Progenitor cell of endocrine pancreas (in vitro differentiated cells): Measurements from ENCODE around the gene DOP1A. TPM values are rescaled to one million over a fixed set of nuclear protein-coding genes. Genes with fewer than 3 reads are reported as not detected.

Experiments used
- DNase-seq: peaks from one replicate; pipeline ENCODE4 v3.0.0; 2021; ENCODE audit warnings: low spot score; ENCODE audit not compliant: unreplicated experiment
- H3K27ac Mint-ChIP-seq: 2 replicates; pipeline ENCODE4 v1.8.0; 2021; ENCODE audit warnings: mild to moderate bottlenecking, moderate library complexity, mixed read lengths
- H3K27me3 Mint-ChIP-seq: 2 replicates; pipeline ENCODE4 v1.8.0; 2021; ENCODE audit warnings: mixed read lengths
- H3K36me3 Mint-ChIP-seq: 2 replicates; pipeline ENCODE4 v1.8.0; 2022; ENCODE audit warnings: mixed read lengths; ENCODE audit not compliant: insufficient read depth
- H3K4me1 Mint-ChIP-seq: 2 replicates; pipeline ENCODE4 v1.8.0; 2021; ENCODE audit warnings: low read depth, mixed read lengths
- H3K4me3 Mint-ChIP-seq: 2 replicates; pipeline ENCODE4 v1.8.0; 2021; ENCODE audit warnings: low read depth, mild to moderate bottlenecking, moderate library complexity, mixed read lengths
- H3K9me3 Mint-ChIP-seq: 2 replicates; pipeline ENCODE4 v1.8.0; 2021; ENCODE audit warnings: low read depth, mixed read lengths
- CTCF ChIP-seq: fragments of 200-600 bp; sonication (generic); IDR thresholded peaks from one replicate; pipeline ENCODE4 v1.5.0; 2021; ENCODE audit warnings: antibody characterized with exemption, mild to moderate bottlenecking; ENCODE audit not compliant: unreplicated experiment
- total RNA-seq: library from RNA; stranded (reverse); gene quantifications from 2 replicates; pipeline ENCODE4 v1.2.1, GENCODE V29; 2021

The DOP1A gene
- total RNA-seq, 1 donor from 2014 or later = 47.1 TPM

GRCh38 chr6:83097675-83098074, 30.2 kb downstream of the DOP1A start:
- Mint-ChIP-seq H3K27ac (no peak overlapping the region), H3K9me3 (peaks cover 8% of the 10 kb centered on the region), H3K27me3 (no peaks in the 10 kb centered on the region), H3K4me3 (no peak overlapping the region), H3K4me1 (no peaks in the 10 kb centered on the region), H3K36me3 (peaks cover 16% of the 10 kb centered on the region)
- DNase-seq = no peak
- TF ChIP-seq CTCF = no peak

GRCh38 chr6:83098589-83098988, 31.1 kb downstream of the DOP1A start:
- no peak for DNase-seq
- Mint-ChIP-seq H3K9me3 (peaks cover 11% of the 10 kb centered on the region), H3K27ac (no peak overlapping the region), H3K4me3 (no peak overlapping the region), H3K27me3 (no peaks in the 10 kb centered on the region), H3K36me3 (peaks cover 21% of the 10 kb centered on the region), H3K4me1 (no peaks in the 10 kb centered on the region)
- no peak for TF ChIP-seq CTCF

- Mint-ChIP-seq H3K9me3 (peaks cover 15% of the 10 kb centered on the region), H3K4me1 (no peaks in the 10 kb centered on the region), H3K27ac (no peak overlapping the region), H3K27me3 (no peaks in the 10 kb centered on the region), H3K4me3 (no peak overlapping the region), H3K36me3 (peaks cover 31% of the 10 kb centered on the region)
- no peak for TF ChIP-seq CTCF
- no peak for DNase-seq
Measured at GRCh38 chr6:83108378-83108777, 40.9 kb downstream of the DOP1A start.

GRCh38 chr6:83113258-83113657, 45.8 kb downstream of the DOP1A start:
- Mint-ChIP-seq H3K27ac (no peak overlapping the region), H3K36me3 (peaks cover 14% of the 10 kb centered on the region)

GRCh38 chr6:83114164-83114563, 46.7 kb downstream of the DOP1A start:
- H3K4me1 Mint-ChIP-seq = no peaks in the 10 kb centered on the region

More at GRCh38 chr6:83113258-83113657, 45.8 kb downstream of the DOP1A start:
- Mint-ChIP-seq H3K9me3 (no peaks in the 10 kb centered on the region), H3K27me3 (no peaks in the 10 kb centered on the region), H3K4me3 (no peak overlapping the region), H3K4me1 (no peaks in the 10 kb centered on the region)
- DNase-seq = no peak
- no peak for TF ChIP-seq CTCF

More at GRCh38 chr6:83114164-83114563, 46.7 kb downstream of the DOP1A start:
- no peak for TF ChIP-seq CTCF
- Mint-ChIP-seq H3K27ac (no peak overlapping the region), H3K4me3 (no peak overlapping the region), H3K36me3 (peaks cover 13% of the 10 kb centered on the region), H3K27me3 (no peaks in the 10 kb centered on the region), H3K9me3 (no peaks in the 10 kb centered on the region)
- no peak for DNase-seq
